ENCODE data around the gene NBAS.
"Not testable (repeated sequence)": the region's sequence is repeated elsewhere in the genome, so short reads cannot be mapped to it uniquely, and the experiment has no call there.

The NBAS gene

GRCh38 chr2:15210542-15210941, 350.6 kb downstream of the NBAS start:
- not testable (repeated sequence) for DNase-seq (ENCODE audit: low spot score)

- no peak for DNase-seq (ENCODE audit: low spot score)
Observed at GRCh38 chr2:15206419-15206818, 354.7 kb downstream of the NBAS start.

- DNase-seq (ENCODE audit: low spot score): no peak
Observed at GRCh38 chr2:15205562-15205961, 355.6 kb downstream of the NBAS start.

GRCh38 chr2:15201009-15201408, 360.1 kb downstream of the NBAS start:
- no peak for DNase-seq (ENCODE audit: low spot score)

- DNase-seq (ENCODE audit: low spot score): no peak
Observed at GRCh38 chr2:15200581-15200980, 360.6 kb downstream of the NBAS start.

- no peak for DNase-seq (ENCODE audit: low spot score)
Observed at GRCh38 chr2:15198051-15198450, 363.1 kb downstream of the NBAS start.

GRCh38 chr2:15195813-15196212, 365.3 kb downstream of the NBAS start:
- no peak for DNase-seq (ENCODE audit: low spot score)

GRCh38 chr2:15191789-15192188, 369.3 kb downstream of the NBAS start:
- no peak for DNase-seq (ENCODE audit: low spot score)

- DNase-seq (ENCODE audit: low spot score): no peak
Observed at GRCh38 chr2:15189216-15189615, 371.9 kb downstream of the NBAS start.

GRCh38 chr2:15187702-15188101, 373.4 kb downstream of the NBAS start:
- DNase-seq (ENCODE audit: low spot score): no peak

GRCh38 chr2:15186118-15186517, 375.0 kb downstream of the NBAS start:
- DNase-seq (ENCODE audit: low spot score): no peak

- no peak for DNase-seq (ENCODE audit: low spot score)
Observed at GRCh38 chr2:15184491-15184890, 376.6 kb downstream of the NBAS start.

- no peak for DNase-seq (ENCODE audit: low spot score)
Observed at GRCh38 chr2:15182275-15182674, 378.9 kb downstream of the NBAS start.

- DNase-seq (ENCODE audit: low spot score): no peak
Observed at GRCh38 chr2:15181092-15181745, 379.9 kb downstream of the NBAS start.

- no peak for DNase-seq (ENCODE audit: low spot score)
Observed at GRCh38 chr2:15180379-15180778, 380.8 kb downstream of the NBAS start.

- DNase-seq (ENCODE audit: low spot score): no peak
Observed at GRCh38 chr2:15178946-15179345, 382.2 kb downstream of the NBAS start.

- DNase-seq (ENCODE audit: low spot score): no peak
Observed at GRCh38 chr2:15177103-15177502, 384.0 kb downstream of the NBAS start.

- no peak for DNase-seq (ENCODE audit: low spot score)
Observed at GRCh38 chr2:15176604-15177003, 384.5 kb downstream of the NBAS start.

- no peak for DNase-seq (ENCODE audit: low spot score)
Observed at GRCh38 chr2:15174567-15174966, 386.6 kb downstream of the NBAS start.

GRCh38 chr2:15173501-15173900, 387.6 kb downstream of the NBAS start:
- no peak for DNase-seq (ENCODE audit: low spot score)

GRCh38 chr2:15172825-15173224, 388.3 kb downstream of the NBAS start:
- no peak for DNase-seq (ENCODE audit: low spot score)

- DNase-seq (ENCODE audit: low spot score): no peak
Observed at GRCh38 chr2:15170070-15170775, 390.9 kb downstream of the NBAS start.

- peak; percentile 86 for DNase-seq (ENCODE audit: low spot score)
Observed at GRCh38 chr2:15169326-15170069, 391.6 kb downstream of the NBAS start.

Measured in COLO829 (cell line).